Measurements from ENCODE around the gene PTH1R.

GRCh38 chr3:46939578-46940445 is 62.3 kb downstream of the PTH1R start:
- no peak for TF ChIP-seq EZH2 (IDR thresholded peaks at IDR 0.05; ENCODE audit: insufficient read depth, poor library complexity, severe bottlenecking)
- no peak for TF ChIP-seq EZH2phosphoT487 (IDR thresholded peaks at IDR 0.05; ENCODE audit: insufficient read depth, low read depth)
